GM12878 (cell line): ENCODE results near the gene RBM48. TPM values are rescaled to one million over a fixed set of nuclear protein-coding genes. Genes with fewer than 3 reads are reported as not detected.

Source experiments
- ATAC-seq: fragments of 200-7000 bp; cut with Tn5 transposase; 3 replicates; pipeline ENCODE4 v1.9.1; 2020; ENCODE audit warnings: mild to moderate bottlenecking, moderate library complexity
- BruUV-seq: library from RNA; stranded (reverse); fragments of 400-500 nt; replicated peaks from 2 replicates; lab custom pipeline; 2021; lab: Mats Ljungman, UMichigan
- CTCF ChIA-PET: fragments of 300-600 bp; sonication (Branson Sonifier 250); formaldehyde crosslinking; extraction: SDS; loops from one replicate; lab custom pipeline; 2021; ENCODE audit warnings: inconsistent platforms; lab: Yijun Ruan, JAX
- POLR2A ChIA-PET: fragments of 350-600 bp; formaldehyde crosslinking; extraction: SDS; loops from one replicate; lab custom pipeline; 2021; ENCODE audit warnings: inconsistent platforms; lab: Charles Lee
- RAD21 ChIA-PET: fragments of 300-600 bp; sonication (Branson Sonifier 250); formaldehyde crosslinking; loops from one replicate; lab custom pipeline; 2023; ENCODE audit warnings: antibody characterized with exemption; ENCODE audit not compliant: unreplicated experiment; lab: Charles Lee
- SMC1A ChIA-PET: fragments of 300-600 bp; sonication (Branson Sonifier 250); formaldehyde crosslinking; loops from one replicate; lab custom pipeline; 2023; ENCODE audit not compliant: unreplicated experiment, uncharacterized antibody; lab: Charles Lee
- DNase-seq: peaks from one replicate; pipeline ENCODE4 v3.0.0-alpha.2; 2011; ENCODE audit warnings: low read depth, low spot score
- FAIRE-seq: peaks from 3 replicates; lab custom pipeline; 2011; peaks lifted over from hg19 to GRCh38; lab: Jason Lieb, UNC
- H2AFZ ChIP-seq: 2 replicates; pipeline ENCODE4 v1.6.0; 2011; ENCODE audit warnings: low read depth, low read length, control low read depth; ENCODE audit not compliant: control insufficient read depth
- H3K27ac ChIP-seq: 2 replicates; pipeline ENCODE4 v1.5.1; 2011; ENCODE audit warnings: control low read depth; ENCODE audit not compliant: control insufficient read depth, insufficient read depth
- H3K27me3 ChIP-seq, 2 experiments: replicated peaks in 1 of 2; 2 replicates each; pipeline versions ENCODE4 v1.6.0 to v1.6.1; 2011; ENCODE audit warnings: low read length in 1 of 2; ENCODE audit not compliant: control insufficient read depth in 2 of 2, insufficient read depth in 2 of 2
- H3K36me3 ChIP-seq, 2 experiments: 2 replicates each; pipeline ENCODE4 v1.5.1; 2011; ENCODE audit warnings: low read length in 1 of 2; ENCODE audit not compliant: control insufficient read depth in 2 of 2, insufficient read depth in 2 of 2
- H3K4me1 ChIP-seq: 2 replicates; pipeline ENCODE4 v1.6.1; 2011; ENCODE audit warnings: mild to moderate bottlenecking, low read length, moderate library complexity, mixed read lengths; ENCODE audit not compliant: control insufficient read depth, insufficient read depth
- H3K4me2 ChIP-seq: 2 replicates; pipeline ENCODE4 v1.6.0; 2011; ENCODE audit warnings: control low read depth; ENCODE audit not compliant: control insufficient read depth, insufficient read depth
- H3K4me3 ChIP-seq: fragments of 200-600 bp; sonication (generic); 2 replicates; pipeline ENCODE4 v1.5.1; 2016
- H3K79me2 ChIP-seq: 2 replicates; pipeline ENCODE4 v1.6.0; 2011; ENCODE audit warnings: low read length; ENCODE audit not compliant: control insufficient read depth, insufficient read depth
- H3K9ac ChIP-seq: 2 replicates; pipeline ENCODE4 v1.8.0; 2011; ENCODE audit warnings: low read length, control low read depth, mixed read lengths; ENCODE audit not compliant: control insufficient read depth, insufficient read depth
- H3K9me3 ChIP-seq: replicated peaks from 3 replicates; pipeline ENCODE4 v1.5.1; 2011; ENCODE audit warnings: mild to moderate bottlenecking, low read length; ENCODE audit not compliant: control insufficient read depth, insufficient read depth
- H4K20me1 ChIP-seq: 2 replicates; pipeline ENCODE4 v1.6.0; 2011; ENCODE audit not compliant: control insufficient read depth, insufficient read depth
- BRCA1 ChIP-seq: IDR thresholded peaks from 2 replicates; pipeline ENCODE4 v1.6.1; 2011; ENCODE audit warnings: low read depth, low read length, improper control_type of control experiment
- NFYB ChIP-seq: IDR thresholded peaks from 2 replicates; pipeline ENCODE4 v1.6.1; 2011; ENCODE audit warnings: low read depth, mild to moderate bottlenecking, low read length, improper control_type of control experiment, moderate library complexity; ENCODE audit not compliant: insufficient read depth
- SMARCA5 ChIP-seq: fragments of 450-650 bp; IDR thresholded peaks from 2 replicates; pipeline ENCODE4 v1.6.1; 2017; ENCODE audit warnings: mild to moderate bottlenecking
- WGBS: methylation state at CpG from one replicate; pipeline ENCODE4 v1.1.6; 2016; ENCODE audit warnings: low lambda C conversion rate; ENCODE audit not compliant: insufficient replicate concordance, insufficient coverage; ENCODE audit errors: missing lambda C conversion rate; 5-methylcytosine and 5-hydroxymethylcytosine counted together
- in situ Hi-C: fragments of 300-500 bp; cut with MboI; formaldehyde crosslinking; loops from 9 replicates; pipeline ENCODE4 v1.14.3; 2018; ENCODE audit warnings: mixed read lengths
- intact Hi-C: fragments of 100-400 bp; cut with micrococcal nuclease; formaldehyde crosslinking; loops from one replicate; pipeline ENCODE4 v1.14.2; 2022; ENCODE audit not compliant: unreplicated experiment
- polyA plus RNA-seq, 11 experiments: library from polyadenylated mRNA; depleted of rRNA in 4 of 11; unstranded in 6 of 11; stranded (reverse) in 5 of 11; fragments of >200 nt; fragmentation: Nextera tagmentation in 4 of 11; fragmentation: Illumina TruSeq in 1 of 11; extraction: Ambion mirVana in 4 of 11; extraction: Trizol in 1 of 11; gene quantifications; 1 replicate in 1 of 11; 2 replicates in 10 of 11; pipeline versions ENCODE4 v1.2.1 to v1.2.3, GENCODE V29; 2011 to 2016; ENCODE audit warnings: inconsistent platforms in 2 of 11, missing spikeins in 2 of 11, low read depth in 1 of 11
- total RNA-seq, 4 experiments: library from RNA; depleted of rRNA in 3 of 4; stranded (reverse); fragments of >200 nt in 3 of 4; fragmentation: Illumina TruSeq in 1 of 4; extraction: Trizol in 1 of 4; gene quantifications; 2 replicates each; pipeline versions ENCODE4 v1.2.1 to v1.2.3, GENCODE V29; 2013 to 2021
- TF ChIP-seq, protein P1 (sequence below): fragments of 150-350 bp; IDR thresholded peaks from 2 replicates; pipeline ENCODE4 v1.6.1; 2014; ENCODE audit warnings: mild to moderate bottlenecking, low read depth, low read length
- TF ChIP-seq, protein P2 (sequence below): fragments of 450-650 bp; IDR thresholded peaks from 2 replicates; pipeline ENCODE4 v1.6.1; 2017; ENCODE audit warnings: mild to moderate bottlenecking, low read depth, inconsistent platforms; ENCODE audit not compliant: poor library complexity, severe bottlenecking
- TF ChIP-seq, protein P3 (sequence below): fragments of 450-650 bp; IDR thresholded peaks from 2 replicates; pipeline ENCODE4 v1.6.1; 2017; ENCODE audit warnings: mild to moderate bottlenecking, moderate library complexity

The RBM48 gene
- total and polyA plus RNA-seq, 10 of the 15 experiments (the other 5 are each of a cell fraction or from before 2014, with no cell fraction given): 8.5 to 14.7 (median 11.6) TPM

DNA sequence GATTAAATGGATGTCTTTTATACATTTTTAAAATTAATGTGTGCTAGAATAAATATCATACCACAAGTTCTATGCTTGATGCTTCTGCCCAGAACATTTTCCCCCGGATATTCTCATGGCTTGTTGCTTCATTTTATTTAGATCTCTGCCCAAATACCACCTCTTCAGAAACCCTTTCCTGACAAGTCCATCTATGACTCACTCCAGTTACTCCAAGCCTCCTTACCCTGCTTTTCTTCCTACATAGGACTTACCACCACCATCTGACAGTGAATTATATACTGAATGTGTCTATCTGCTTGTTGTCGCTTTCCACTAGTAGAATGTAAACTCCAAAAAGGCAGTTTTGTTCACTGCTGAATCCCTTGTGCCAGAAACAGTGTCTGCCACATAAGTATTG is 31.7 kb upstream of the RBM48 start:
- TF ChIP-seq, protein P1, sequence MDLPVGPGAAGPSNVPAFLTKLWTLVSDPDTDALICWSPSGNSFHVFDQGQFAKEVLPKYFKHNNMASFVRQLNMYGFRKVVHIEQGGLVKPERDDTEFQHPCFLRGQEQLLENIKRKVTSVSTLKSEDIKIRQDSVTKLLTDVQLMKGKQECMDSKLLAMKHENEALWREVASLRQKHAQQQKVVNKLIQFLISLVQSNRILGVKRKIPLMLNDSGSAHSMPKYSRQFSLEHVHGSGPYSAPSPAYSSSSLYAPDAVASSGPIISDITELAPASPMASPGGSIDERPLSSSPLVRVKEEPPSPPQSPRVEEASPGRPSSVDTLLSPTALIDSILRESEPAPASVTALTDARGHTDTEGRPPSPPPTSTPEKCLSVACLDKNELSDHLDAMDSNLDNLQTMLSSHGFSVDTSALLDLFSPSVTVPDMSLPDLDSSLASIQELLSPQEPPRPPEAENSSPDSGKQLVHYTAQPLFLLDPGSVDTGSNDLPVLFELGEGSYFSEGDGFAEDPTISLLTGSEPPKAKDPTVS: no peak
- TF ChIP-seq SMARCA5 (no peak), BRCA1 (no peak), NFYB (no peak)
- TF ChIP-seq, protein P2, sequence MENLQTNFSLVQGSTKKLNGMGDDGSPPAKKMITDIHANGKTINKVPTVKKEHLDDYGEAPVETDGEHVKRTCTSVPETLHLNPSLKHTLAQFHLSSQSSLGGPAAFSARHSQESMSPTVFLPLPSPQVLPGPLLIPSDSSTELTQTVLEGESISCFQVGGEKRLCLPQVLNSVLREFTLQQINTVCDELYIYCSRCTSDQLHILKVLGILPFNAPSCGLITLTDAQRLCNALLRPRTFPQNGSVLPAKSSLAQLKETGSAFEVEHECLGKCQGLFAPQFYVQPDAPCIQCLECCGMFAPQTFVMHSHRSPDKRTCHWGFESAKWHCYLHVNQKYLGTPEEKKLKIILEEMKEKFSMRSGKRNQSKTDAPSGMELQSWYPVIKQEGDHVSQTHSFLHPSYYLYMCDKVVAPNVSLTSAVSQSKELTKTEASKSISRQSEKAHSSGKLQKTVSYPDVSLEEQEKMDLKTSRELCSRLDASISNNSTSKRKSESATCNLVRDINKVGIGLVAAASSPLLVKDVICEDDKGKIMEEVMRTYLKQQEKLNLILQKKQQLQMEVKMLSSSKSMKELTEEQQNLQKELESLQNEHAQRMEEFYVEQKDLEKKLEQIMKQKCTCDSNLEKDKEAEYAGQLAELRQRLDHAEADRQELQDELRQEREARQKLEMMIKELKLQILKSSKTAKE: no peak
- TF ChIP-seq, protein P3, sequence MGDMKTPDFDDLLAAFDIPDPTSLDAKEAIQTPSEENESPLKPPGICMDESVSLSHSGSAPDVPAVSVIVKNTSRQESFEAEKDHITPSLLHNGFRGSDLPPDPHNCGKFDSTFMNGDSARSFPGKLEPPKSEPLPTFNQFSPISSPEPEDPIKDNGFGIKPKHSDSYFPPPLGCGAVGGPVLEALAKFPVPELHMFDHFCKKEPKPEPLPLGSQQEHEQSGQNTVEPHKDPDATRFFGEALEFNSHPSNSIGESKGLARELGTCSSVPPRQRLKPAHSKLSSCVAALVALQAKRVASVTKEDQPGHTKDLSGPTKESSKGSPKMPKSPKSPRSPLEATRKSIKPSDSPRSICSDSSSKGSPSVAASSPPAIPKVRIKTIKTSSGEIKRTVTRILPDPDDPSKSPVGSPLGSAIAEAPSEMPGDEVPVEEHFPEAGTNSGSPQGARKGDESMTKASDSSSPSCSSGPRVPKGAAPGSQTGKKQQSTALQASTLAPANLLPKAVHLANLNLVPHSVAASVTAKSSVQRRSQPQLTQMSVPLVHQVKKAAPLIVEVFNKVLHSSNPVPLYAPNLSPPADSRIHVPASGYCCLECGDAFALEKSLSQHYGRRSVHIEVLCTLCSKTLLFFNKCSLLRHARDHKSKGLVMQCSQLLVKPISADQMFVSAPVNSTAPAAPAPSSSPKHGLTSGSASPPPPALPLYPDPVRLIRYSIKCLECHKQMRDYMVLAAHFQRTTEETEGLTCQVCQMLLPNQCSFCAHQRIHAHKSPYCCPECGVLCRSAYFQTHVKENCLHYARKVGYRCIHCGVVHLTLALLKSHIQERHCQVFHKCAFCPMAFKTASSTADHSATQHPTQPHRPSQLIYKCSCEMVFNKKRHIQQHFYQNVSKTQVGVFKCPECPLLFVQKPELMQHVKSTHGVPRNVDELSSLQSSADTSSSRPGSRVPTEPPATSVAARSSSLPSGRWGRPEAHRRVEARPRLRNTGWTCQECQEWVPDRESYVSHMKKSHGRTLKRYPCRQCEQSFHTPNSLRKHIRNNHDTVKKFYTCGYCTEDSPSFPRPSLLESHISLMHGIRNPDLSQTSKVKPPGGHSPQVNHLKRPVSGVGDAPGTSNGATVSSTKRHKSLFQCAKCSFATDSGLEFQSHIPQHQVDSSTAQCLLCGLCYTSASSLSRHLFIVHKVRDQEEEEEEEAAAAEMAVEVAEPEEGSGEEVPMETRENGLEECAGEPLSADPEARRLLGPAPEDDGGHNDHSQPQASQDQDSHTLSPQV: no peak
- no peak overlapping the region for H3K4me3 ChIP-seq
- no peaks in the 10 kb centered on the region for H3K79me2 ChIP-seq
- H3K9ac ChIP-seq: no peak overlapping the region
- no peaks in the 10 kb centered on the region for H3K4me1 ChIP-seq
- SMC1A ChIA-PET: no interaction called here
- CTCF ChIA-PET: no interaction called here
- ATAC-seq (no peak), DNase-seq (no peak), FAIRE-seq (no peak)
- H3K9me3 ChIP-seq: no peaks in the 10 kb centered on the region
- H3K27me3 ChIP-seq: no peaks in the 10 kb centered on the region
- peaks cover 2 to 6% of the 10 kb centered on the region in 2 experiments; a peak in 3 of 4 replicates for H3K36me3 ChIP-seq
- no TSS peak for BruUV-seq
- RAD21 ChIA-PET: no interaction called here
- intact Hi-C loops: no loop called here
- H4K20me1 ChIP-seq: no peaks in the 10 kb centered on the region
- POLR2A ChIA-PET: no interaction called here
- no peak overlapping the region for H3K4me2 ChIP-seq
- H2AFZ ChIP-seq: no peak overlapping the region
- WGBS: 100% methylated on average over 2 of the region's 2 CpGs
- no peak overlapping the region for H3K27ac ChIP-seq
- in situ Hi-C loops: no loop called here
